ENCODE data around the gene CDH4. TPM values are rescaled to one million over a fixed set of nuclear protein-coding genes. Genes with fewer than 3 reads are reported as not detected.

The CDH4 gene
- total RNA-seq, 1 experiment from 2014 or later: 5.3 TPM

- no peaks in the 10 kb centered on the region for H3K4me1 Mint-ChIP-seq
- no peak overlapping the region for H3K27ac Mint-ChIP-seq
- H3K36me3 Mint-ChIP-seq: peaks cover 11% of the 10 kb centered on the region
- DNase-seq (ENCODE audit: low spot score): no peak
- TF ChIP-seq ZNF532 (CRISPR knock-in tag; IDR thresholded peaks at IDR 0.05; ENCODE audit: borderline replicate concordance) (no peak), ZNF512 (CRISPR knock-in tag; IDR thresholded peaks at IDR 0.05; ENCODE audit: borderline replicate concordance) (no peak), MAX (CRISPR knock-in tag; IDR thresholded peaks at IDR 0.05) (no peak), E2F1 (CRISPR knock-in tag; IDR thresholded peaks at IDR 0.05) (no peak), NFE2L1 (CRISPR knock-in tag; IDR thresholded peaks at IDR 0.05) (no peak), MYBL2 (CRISPR knock-in tag; IDR thresholded peaks at IDR 0.05) (no peak), ARID4B (CRISPR knock-in tag; IDR thresholded peaks at IDR 0.05; ENCODE audit: borderline replicate concordance) (no peak), EMX1 (CRISPR knock-in tag; IDR thresholded peaks at IDR 0.05) (no peak), AFF4 (CRISPR knock-in tag; IDR thresholded peaks at IDR 0.05; ENCODE audit: borderline replicate concordance) (no peak), ZNF396 (CRISPR knock-in tag; IDR thresholded peaks at IDR 0.05; ENCODE audit: borderline replicate concordance) (no peak), USF2 (CRISPR knock-in tag; IDR thresholded peaks at IDR 0.05) (no peak), IRF2 (CRISPR knock-in tag; IDR thresholded peaks at IDR 0.05; ENCODE audit: borderline replicate concordance, low read depth) (no peak), SMAD4 (CRISPR knock-in tag; IDR thresholded peaks at IDR 0.05) (no peak), ZNF138 (CRISPR knock-in tag; conservative IDR thresholded peaks at IDR 0.05) (no peak)
- no peak overlapping the region for H3K4me3 Mint-ChIP-seq
- peaks cover 56% of the 10 kb centered on the region for H3K27me3 Mint-ChIP-seq (ENCODE audit: low read depth)
- ChIA-PET CTCF (no interaction called here), POLR2A (no interaction called here)
- peaks cover 37% of the 10 kb centered on the region for H3K9me3 Mint-ChIP-seq
- ATAC-seq: no peak
These were observed 362.1 kb downstream of the CDH4 start for GRCh38 chr20:61613917-61614705.
